Measurements from ENCODE around the gene RXFP1. TPM values are rescaled to one million over a fixed set of nuclear protein-coding genes. Genes with fewer than 3 reads are reported as not detected.

The RXFP1 gene
- polyA plus RNA-seq, 1 donor from 2014 or later, result 0.12 TPM

DNA sequence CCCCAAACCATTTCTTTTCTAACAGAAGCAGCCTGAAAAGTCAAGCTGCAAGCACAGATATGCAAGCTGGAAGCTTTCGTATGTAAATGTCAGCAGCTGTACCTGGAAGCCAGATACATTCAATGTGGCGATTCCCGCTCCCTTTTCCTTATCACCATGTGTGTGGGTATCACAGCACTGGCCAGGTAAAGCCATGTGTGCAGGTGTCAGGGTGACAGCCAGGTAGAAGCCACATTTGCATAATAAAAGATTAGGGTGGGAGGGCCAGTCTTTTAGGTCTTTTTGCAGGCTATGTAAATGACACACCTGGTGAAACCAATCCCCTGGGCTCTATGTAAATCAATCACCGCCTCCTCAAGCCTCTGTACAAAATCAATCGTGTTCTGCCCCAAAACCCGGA, 50.1 kb downstream of the RXFP1 start:
- Histone ChIP-seq H4K20me1 (ENCODE audit: insufficient read depth) (no peaks in the 10 kb centered on the region), H2AFZ (ENCODE audit: low read depth, low read length) (no peak overlapping the region), H3K9me3 (ENCODE audit: low read length) (no peaks in the 10 kb centered on the region), H3F3A (ENCODE audit: insufficient read depth, low read length, poor library complexity, severe bottlenecking) (no peaks in the 10 kb centered on the region), H3K4me3 (ENCODE audit: low read length) (no peak overlapping the region), H3K79me2 (replicated peaks; ENCODE audit: insufficient read depth, low read length) (no peaks in the 10 kb centered on the region), H3K9ac (ENCODE audit: low read length) (no peak overlapping the region), H3K9me2 (ENCODE audit: insufficient read depth, low read length) (no peaks in the 10 kb centered on the region), H3K36me3 (ENCODE audit: insufficient read depth, low read length) (no peaks in the 10 kb centered on the region), H3K4me2 (ENCODE audit: low read length) (no peak overlapping the region), H3K27me3 (ENCODE audit: insufficient read depth, low read depth, low read length) (no peaks in the 10 kb centered on the region), H3K27ac (ENCODE audit: low read length) (no peak overlapping the region)
- TF ChIP-seq RAD21 (conservative IDR thresholded peaks at IDR 0.05) (no peak), EP300 (conservative IDR thresholded peaks at IDR 0.05; ENCODE audit: poor library complexity, severe bottlenecking) (no peak), POLR2AphosphoS5 (IDR thresholded peaks at IDR 0.05) (no peak), TAF1 (IDR thresholded peaks at IDR 0.05; ENCODE audit: low read depth) (no peak), EZH2 (IDR thresholded peaks at IDR 0.05; ENCODE audit: borderline replicate concordance, insufficient read depth, low read length, poor library complexity, severe bottlenecking) (no peak), MXI1 (conservative IDR thresholded peaks at IDR 0.05; ENCODE audit: poor library complexity, severe bottlenecking) (no peak), CTCF (IDR thresholded peaks at IDR 0.05; ENCODE audit: poor library complexity, severe bottlenecking) (no peak), SMC3 (conservative IDR thresholded peaks at IDR 0.05; ENCODE audit: poor library complexity) (no peak)
- TF ChIP-seq, protein P1, sequence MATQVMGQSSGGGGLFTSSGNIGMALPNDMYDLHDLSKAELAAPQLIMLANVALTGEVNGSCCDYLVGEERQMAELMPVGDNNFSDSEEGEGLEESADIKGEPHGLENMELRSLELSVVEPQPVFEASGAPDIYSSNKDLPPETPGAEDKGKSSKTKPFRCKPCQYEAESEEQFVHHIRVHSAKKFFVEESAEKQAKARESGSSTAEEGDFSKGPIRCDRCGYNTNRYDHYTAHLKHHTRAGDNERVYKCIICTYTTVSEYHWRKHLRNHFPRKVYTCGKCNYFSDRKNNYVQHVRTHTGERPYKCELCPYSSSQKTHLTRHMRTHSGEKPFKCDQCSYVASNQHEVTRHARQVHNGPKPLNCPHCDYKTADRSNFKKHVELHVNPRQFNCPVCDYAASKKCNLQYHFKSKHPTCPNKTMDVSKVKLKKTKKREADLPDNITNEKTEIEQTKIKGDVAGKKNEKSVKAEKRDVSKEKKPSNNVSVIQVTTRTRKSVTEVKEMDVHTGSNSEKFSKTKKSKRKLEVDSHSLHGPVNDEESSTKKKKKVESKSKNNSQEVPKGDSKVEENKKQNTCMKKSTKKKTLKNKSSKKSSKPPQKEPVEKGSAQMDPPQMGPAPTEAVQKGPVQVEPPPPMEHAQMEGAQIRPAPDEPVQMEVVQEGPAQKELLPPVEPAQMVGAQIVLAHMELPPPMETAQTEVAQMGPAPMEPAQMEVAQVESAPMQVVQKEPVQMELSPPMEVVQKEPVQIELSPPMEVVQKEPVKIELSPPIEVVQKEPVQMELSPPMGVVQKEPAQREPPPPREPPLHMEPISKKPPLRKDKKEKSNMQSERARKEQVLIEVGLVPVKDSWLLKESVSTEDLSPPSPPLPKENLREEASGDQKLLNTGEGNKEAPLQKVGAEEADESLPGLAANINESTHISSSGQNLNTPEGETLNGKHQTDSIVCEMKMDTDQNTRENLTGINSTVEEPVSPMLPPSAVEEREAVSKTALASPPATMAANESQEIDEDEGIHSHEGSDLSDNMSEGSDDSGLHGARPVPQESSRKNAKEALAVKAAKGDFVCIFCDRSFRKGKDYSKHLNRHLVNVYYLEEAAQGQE (IDR thresholded peaks at IDR 0.05; ENCODE audit: borderline replicate concordance), result no peak

DNA sequence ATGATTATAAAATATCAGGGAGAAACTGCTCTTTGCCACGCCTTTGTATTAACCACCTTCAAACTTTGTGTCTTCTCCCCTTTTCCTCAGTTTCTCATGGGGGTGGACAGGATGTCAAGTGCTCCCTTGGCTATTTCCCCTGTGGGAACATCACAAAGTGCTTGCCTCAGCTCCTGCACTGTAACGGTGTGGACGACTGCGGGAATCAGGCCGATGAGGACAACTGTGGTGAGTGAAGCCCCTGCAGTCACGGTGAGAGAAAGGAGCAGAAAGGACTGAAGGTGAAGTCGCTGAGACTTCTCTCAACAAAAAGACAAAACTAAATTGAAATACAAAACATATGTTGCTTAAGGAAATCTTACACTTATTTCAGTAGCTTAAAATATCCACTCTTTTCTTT, 50.9 kb downstream of the RXFP1 start:
- Histone ChIP-seq H3F3A (ENCODE audit: insufficient read depth, low read length, poor library complexity, severe bottlenecking) (no peaks in the 10 kb centered on the region), H4K20me1 (ENCODE audit: insufficient read depth) (no peaks in the 10 kb centered on the region), H3K4me3 (ENCODE audit: low read length) (no peak overlapping the region), H3K79me2 (replicated peaks; ENCODE audit: insufficient read depth, low read length) (no peaks in the 10 kb centered on the region), H2AFZ (ENCODE audit: low read depth, low read length) (no peak overlapping the region), H3K4me2 (ENCODE audit: low read length) (no peak overlapping the region), H3K27me3 (ENCODE audit: insufficient read depth, low read depth, low read length) (no peaks in the 10 kb centered on the region), H3K36me3 (ENCODE audit: insufficient read depth, low read length) (no peaks in the 10 kb centered on the region), H3K9me3 (ENCODE audit: low read length) (no peaks in the 10 kb centered on the region), H3K9ac (ENCODE audit: low read length) (no peak overlapping the region), H3K27ac (ENCODE audit: low read length) (no peak overlapping the region), H3K9me2 (ENCODE audit: insufficient read depth, low read length) (no peaks in the 10 kb centered on the region)
- TF ChIP-seq EZH2 (IDR thresholded peaks at IDR 0.05; ENCODE audit: borderline replicate concordance, insufficient read depth, low read length, poor library complexity, severe bottlenecking) (no peak), EP300 (conservative IDR thresholded peaks at IDR 0.05; ENCODE audit: poor library complexity, severe bottlenecking) (no peak), CTCF (IDR thresholded peaks at IDR 0.05; ENCODE audit: poor library complexity, severe bottlenecking) (no peak), SMC3 (conservative IDR thresholded peaks at IDR 0.05; ENCODE audit: poor library complexity) (no peak), MXI1 (conservative IDR thresholded peaks at IDR 0.05; ENCODE audit: poor library complexity, severe bottlenecking) (no peak), TAF1 (IDR thresholded peaks at IDR 0.05; ENCODE audit: low read depth) (no peak), POLR2AphosphoS5 (IDR thresholded peaks at IDR 0.05) (no peak), RAD21 (conservative IDR thresholded peaks at IDR 0.05) (no peak)
- TF ChIP-seq, protein P1 (IDR thresholded peaks at IDR 0.05; ENCODE audit: borderline replicate concordance), result no peak

Data from neural cell (in vitro differentiated cells).